ENCODE results near the gene ROR1.

ROR1 gene

GRCh38 chr1:63951059-63951946, 177.5 kb downstream of the ROR1 start:
- no peak for ATAC-seq
- TF ChIP-seq CSRNP3 (CRISPR knock-in tag; IDR thresholded peaks at IDR 0.05): no peak
- TF ChIP-seq CREB5 (CRISPR knock-in tag; IDR thresholded peaks at IDR 0.05; ENCODE audit: low read depth): no peak
- no peak for TF ChIP-seq POU6F1 (CRISPR knock-in tag; IDR thresholded peaks at IDR 0.05; ENCODE audit: borderline replicate concordance, low read depth)

- no peak for ATAC-seq
- TF ChIP-seq CSRNP3 (CRISPR knock-in tag; IDR thresholded peaks at IDR 0.05): no peak
- no peak for TF ChIP-seq PATZ1 (CRISPR knock-in tag; IDR thresholded peaks at IDR 0.05; ENCODE audit: borderline replicate concordance)
- no peak for TF ChIP-seq TCF4 (CRISPR knock-in tag; IDR thresholded peaks at IDR 0.05; ENCODE audit: borderline replicate concordance)
- no peak for TF ChIP-seq SNAI2 (CRISPR knock-in tag; IDR thresholded peaks at IDR 0.05)
- no peak for TF ChIP-seq ZFP3 (CRISPR knock-in tag; IDR thresholded peaks at IDR 0.05)
- no peak for TF ChIP-seq ZFP30 (CRISPR knock-in tag; IDR thresholded peaks at IDR 0.05)
- TF ChIP-seq ARNTL (CRISPR knock-in tag; IDR thresholded peaks at IDR 0.05; ENCODE audit: borderline replicate concordance, low read depth): no peak
- no peak for TF ChIP-seq ZNF70 (CRISPR knock-in tag; IDR thresholded peaks at IDR 0.05)
- TF ChIP-seq ISL1 (CRISPR knock-in tag; IDR thresholded peaks at IDR 0.05): no peak
- TF ChIP-seq POU6F1 (CRISPR knock-in tag; IDR thresholded peaks at IDR 0.05; ENCODE audit: borderline replicate concordance, low read depth): no peak
These were observed 180.4 kb downstream of the ROR1 start for GRCh38 chr1:63954187-63954586.

- ATAC-seq: no peak
- TF ChIP-seq ZNF8 (CRISPR knock-in tag; IDR thresholded peaks at IDR 0.05) (no peak), RARB (CRISPR knock-in tag; IDR thresholded peaks at IDR 0.05) (no peak), POU6F1 (CRISPR knock-in tag; IDR thresholded peaks at IDR 0.05; ENCODE audit: borderline replicate concordance, low read depth) (no peak), ESRRG (CRISPR knock-in tag; IDR thresholded peaks at IDR 0.05) (no peak), ZFP3 (CRISPR knock-in tag; IDR thresholded peaks at IDR 0.05) (no peak), ZNF565 (CRISPR knock-in tag; conservative IDR thresholded peaks at IDR 0.05; ENCODE audit: low read depth) (no peak), ISL1 (CRISPR knock-in tag; IDR thresholded peaks at IDR 0.05) (no peak), TOX (CRISPR knock-in tag; IDR thresholded peaks at IDR 0.05; ENCODE audit: borderline replicate concordance) (no peak), CSDC2 (CRISPR knock-in tag; IDR thresholded peaks at IDR 0.05) (no peak), PATZ1 (CRISPR knock-in tag; IDR thresholded peaks at IDR 0.05; ENCODE audit: borderline replicate concordance) (no peak), TCF4 (CRISPR knock-in tag; IDR thresholded peaks at IDR 0.05; ENCODE audit: borderline replicate concordance) (no peak), ZC3H10 (CRISPR knock-in tag; IDR thresholded peaks at IDR 0.05) (no peak), CREB5 (CRISPR knock-in tag; IDR thresholded peaks at IDR 0.05; ENCODE audit: low read depth) (no peak), PPARA (CRISPR knock-in tag; IDR thresholded peaks at IDR 0.05; ENCODE audit: borderline replicate concordance) (no peak), SNAI2 (CRISPR knock-in tag; IDR thresholded peaks at IDR 0.05) (no peak)
These were observed 181.7 kb downstream of the ROR1 start for GRCh38 chr1:63955370-63956145.

All from SK-N-SH treated with all-trans-retinoic acid at 6 μM for 48 hours (cell line).